ENCODE results near the gene PNISR. TPM values are rescaled to one million over a fixed set of nuclear protein-coding genes. Genes with fewer than 3 reads are reported as not detected.

PNISR gene, protein sequence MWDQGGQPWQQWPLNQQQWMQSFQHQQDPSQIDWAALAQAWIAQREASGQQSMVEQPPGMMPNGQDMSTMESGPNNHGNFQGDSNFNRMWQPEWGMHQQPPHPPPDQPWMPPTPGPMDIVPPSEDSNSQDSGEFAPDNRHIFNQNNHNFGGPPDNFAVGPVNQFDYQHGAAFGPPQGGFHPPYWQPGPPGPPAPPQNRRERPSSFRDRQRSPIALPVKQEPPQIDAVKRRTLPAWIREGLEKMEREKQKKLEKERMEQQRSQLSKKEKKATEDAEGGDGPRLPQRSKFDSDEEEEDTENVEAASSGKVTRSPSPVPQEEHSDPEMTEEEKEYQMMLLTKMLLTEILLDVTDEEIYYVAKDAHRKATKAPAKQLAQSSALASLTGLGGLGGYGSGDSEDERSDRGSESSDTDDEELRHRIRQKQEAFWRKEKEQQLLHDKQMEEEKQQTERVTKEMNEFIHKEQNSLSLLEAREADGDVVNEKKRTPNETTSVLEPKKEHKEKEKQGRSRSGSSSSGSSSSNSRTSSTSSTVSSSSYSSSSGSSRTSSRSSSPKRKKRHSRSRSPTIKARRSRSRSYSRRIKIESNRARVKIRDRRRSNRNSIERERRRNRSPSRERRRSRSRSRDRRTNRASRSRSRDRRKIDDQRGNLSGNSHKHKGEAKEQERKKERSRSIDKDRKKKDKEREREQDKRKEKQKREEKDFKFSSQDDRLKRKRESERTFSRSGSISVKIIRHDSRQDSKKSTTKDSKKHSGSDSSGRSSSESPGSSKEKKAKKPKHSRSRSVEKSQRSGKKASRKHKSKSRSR
- 27.7 and 30.3 TPM in 2 replicates for total RNA-seq

DNA sequence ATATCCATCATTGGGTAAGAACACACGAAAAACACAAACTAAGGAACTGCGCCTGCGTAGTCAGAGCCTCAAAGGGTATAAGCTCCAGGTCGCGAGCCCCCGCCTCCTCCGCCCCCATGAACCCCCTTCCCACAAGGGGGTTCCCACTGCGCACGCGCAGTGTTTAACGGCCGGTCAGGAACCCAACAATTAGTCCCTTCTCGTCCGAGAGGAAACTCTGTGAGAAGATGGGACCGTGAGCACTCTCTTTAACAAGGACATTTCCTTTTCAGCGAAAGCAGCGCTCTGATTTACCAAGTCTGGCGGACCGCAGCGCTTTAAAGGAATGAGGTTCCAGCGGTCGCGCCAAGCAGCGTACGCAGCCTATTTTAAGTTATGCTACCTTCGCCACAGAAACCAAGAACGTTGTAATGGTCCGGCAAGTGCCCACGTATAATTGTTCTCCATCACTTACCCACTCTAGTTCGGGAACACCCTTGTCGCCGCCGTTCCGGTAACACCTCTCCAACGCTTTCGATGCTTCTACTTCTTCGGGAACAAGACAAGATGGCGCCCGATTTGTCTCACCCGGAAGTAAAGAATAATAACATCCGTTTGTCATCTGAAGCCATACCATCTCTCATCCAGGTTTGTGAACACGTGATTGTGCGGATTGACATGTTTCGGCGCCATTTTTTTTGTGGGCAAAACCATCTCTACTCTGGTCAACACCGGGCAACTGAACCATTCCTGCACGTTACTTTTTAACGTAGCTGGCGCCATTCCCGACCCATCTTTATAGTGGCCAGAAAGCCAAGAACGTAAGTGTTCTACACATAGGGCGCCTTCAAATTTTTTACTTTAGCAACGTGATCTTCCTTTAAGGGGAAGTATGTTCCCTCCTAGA lies at the start of gene PNISR:
Gene PNISR (minus strand): TSS at position 548 of the 886 bp plus-strand sequence. CDS start 10,649 bp downstream, outside the sequence.

GRCh38 chr6:99393698-99394531 lies 31.2 kb downstream of the PNISR start, which contains the start of gene COQ3:
Gene COQ3 (minus strand): TSS chr6:99394195. CDS start chr6:99394179, 16 bp downstream.

DNA sequence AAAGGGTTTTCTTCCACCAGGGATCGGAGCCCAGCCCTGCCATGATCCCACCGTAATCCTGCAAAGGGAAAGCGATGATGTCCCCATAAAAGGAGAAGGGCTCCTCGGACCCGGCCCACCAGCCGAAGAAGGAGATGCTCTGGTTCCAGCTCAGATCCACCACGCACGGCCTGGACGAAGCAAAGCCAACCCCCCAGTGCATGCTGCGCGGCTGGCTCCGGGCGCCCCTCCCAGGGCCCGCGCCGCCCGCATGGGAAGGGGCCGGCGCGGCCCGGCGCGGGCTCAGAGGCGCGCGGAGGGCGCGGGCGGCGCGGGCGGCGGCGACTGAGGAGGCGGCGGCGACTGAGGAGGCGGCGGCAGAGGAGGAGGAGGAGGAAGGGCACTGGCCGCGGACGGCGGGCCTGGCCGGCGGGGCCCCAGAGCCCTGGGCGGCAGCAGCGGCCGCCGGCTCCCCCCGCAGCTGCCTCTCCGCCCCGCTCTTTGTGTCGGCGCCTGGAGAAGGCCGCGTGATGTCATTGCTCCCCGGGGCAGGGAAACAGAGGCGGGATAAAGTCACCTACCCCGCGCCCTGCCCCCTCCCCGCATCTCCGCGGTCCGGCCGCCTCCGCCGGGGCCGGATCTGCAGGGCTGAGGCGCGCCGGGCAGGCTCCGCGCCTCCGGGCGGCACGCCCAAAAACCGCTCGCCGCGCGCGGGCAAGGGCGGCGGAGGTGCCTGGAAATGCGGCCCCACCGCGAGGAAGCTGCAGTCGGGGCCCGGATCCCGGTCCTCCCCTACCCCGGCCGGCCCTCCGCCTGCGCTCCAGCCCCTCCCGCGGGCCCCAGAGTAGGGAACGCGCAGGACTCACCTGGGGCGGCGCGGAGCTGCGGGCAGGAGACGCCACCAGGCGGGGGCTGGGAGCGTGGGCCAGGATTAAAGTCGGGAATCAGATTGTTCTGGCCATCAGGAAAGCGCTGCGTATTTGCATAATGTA lies 75.7 kb downstream of the PNISR start, which contains the start of gene FAXC:
Gene FAXC (minus strand): TSS at position 504 of the 971 bp plus-strand sequence. CDS start 302 bp downstream, at position 202.

Other genes with a start within 250 kb of the PNISR start
- gene FAXC, start 75.6 kb downstream of the PNISR start, total RNA-seq = 3.6 and 5.1 TPM in 2 replicates
- gene COQ3, start 31.1 kb downstream of the PNISR start, total RNA-seq = 7.5 and 7.7 TPM in 2 replicates
- gene USP45, start 90.1 kb upstream of the PNISR start, total RNA-seq = 17.8 and 29.8 TPM in 2 replicates
- 86.5 and 136 TPM in 2 replicates for gene CCNC, start 143.4 kb upstream of the PNISR start, total RNA-seq
- not detected in 2 replicates for gene PRDM13, start 181.5 kb upstream of the PNISR start, total RNA-seq

All from tracheal epithelial cell (primary cell).